ENCODE data around the gene TCL1B.

TCL1B gene, protein sequence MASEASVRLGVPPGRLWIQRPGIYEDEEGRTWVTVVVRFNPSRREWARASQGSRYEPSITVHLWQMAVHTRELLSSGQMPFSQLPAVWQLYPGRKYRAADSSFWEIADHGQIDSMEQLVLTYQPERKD

DNA sequence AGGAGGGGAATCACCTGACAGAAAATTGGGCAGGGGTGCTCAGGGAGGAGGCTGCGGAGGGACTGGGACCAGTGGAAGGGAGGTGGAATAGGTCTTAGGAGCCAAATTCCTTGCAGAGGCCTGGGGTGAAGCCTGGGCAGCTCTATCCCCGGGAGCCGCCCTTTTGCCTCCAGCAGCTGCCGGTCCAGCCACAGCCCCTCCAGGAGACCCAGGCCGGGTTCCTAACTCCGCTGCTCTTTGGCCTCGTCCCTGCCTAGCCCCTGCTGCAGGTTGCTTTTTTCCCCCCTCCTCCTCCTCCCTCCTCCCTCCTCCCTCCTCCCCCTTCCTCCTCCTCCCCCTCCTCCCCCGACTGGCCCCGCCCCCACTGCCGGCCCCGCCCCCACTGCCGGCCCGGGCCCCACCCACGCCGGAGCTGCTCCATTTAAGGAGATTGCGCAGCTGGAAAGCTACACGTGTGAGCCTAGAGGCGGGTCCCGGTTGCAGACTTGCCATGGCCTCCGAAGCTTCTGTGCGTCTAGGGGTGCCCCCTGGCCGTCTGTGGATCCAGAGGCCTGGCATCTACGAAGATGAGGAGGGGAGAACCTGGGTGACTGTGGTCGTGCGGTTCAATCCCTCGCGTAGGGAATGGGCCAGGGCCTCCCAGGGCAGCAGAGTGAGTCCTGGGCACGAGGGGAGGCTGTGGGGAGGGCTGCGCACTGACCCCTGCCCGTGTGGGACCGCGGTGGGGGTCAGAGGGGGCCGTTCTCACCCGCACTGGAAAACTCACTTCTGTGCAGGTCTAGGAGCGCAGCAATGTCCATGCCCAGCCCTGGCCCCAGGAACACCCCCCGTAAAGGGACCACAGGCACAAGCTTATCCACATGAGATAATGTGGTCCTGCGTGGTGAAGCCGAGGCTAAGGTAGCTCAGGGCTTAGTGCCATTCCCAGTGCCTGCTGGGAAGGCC, at the start of gene TCL1B:
TSS of gene TCL1B (plus strand) at position 449 of the 945 bp plus-strand sequence. CDS start at position 491, 42 bp downstream.
- Histone ChIP-seq H3K27ac (ENCODE audit: low read length) (no peak within 1 kb of the TSS), H3K27me3 (ENCODE audit: low read depth, low read length) (no peaks in the 10 kb centered on the region), H3K36me3 (ENCODE audit: control insufficient read depth in 1 of 2, insufficient read depth in 2 of 2, low read length in 2 of 2) (no peaks in the 10 kb centered on the region), H3K4me3 (ENCODE audit: low read depth in 1 of 2, low read length in 2 of 2) (no peak within 1 kb of the TSS), H3K4me1 (ENCODE audit: control insufficient read depth in 1 of 2, insufficient read depth in 2 of 2, low read length in 2 of 2) (no peaks in the 10 kb centered on the region), H3K9me3 (ENCODE audit: control insufficient read depth in 1 of 2, low read length in 2 of 2) (no peaks in the 10 kb centered on the region)

DNA sequence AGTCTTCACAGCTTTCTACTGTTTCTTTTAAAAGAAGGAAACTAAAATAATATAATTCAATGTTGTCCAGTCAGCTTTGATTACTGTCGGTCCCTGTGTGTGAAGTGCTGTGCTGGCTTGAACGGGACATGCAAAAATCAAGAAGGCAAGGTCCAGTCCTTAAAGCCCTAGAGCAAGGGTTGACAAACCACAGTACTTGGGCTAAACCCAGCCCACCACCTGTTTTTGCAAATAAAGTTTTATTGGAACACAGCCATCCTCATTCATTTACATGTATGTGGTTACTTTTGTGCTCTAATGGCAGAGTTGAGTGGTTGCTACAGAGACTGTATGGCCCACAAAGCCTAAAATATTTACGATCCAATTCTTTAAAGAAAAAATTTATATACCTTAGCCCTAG, 41.2 kb upstream of the TCL1B start:
- Histone ChIP-seq H3K27me3 (ENCODE audit: low read depth, low read length) (no peaks in the 10 kb centered on the region), H3K4me1 (ENCODE audit: control insufficient read depth in 1 of 2, insufficient read depth in 2 of 2, low read length in 2 of 2) (no peaks in the 10 kb centered on the region), H3K27ac (ENCODE audit: low read length) (no peak overlapping the region), H3K4me3 (ENCODE audit: low read depth in 1 of 2, low read length in 2 of 2) (no peak overlapping the region), H3K9me3 (ENCODE audit: control insufficient read depth in 1 of 2, low read length in 2 of 2) (no peaks in the 10 kb centered on the region), H3K36me3 (ENCODE audit: control insufficient read depth in 1 of 2, insufficient read depth in 2 of 2, low read length in 2 of 2) (no peaks in the 10 kb centered on the region)

- Histone ChIP-seq H3K27ac (ENCODE audit: low read length) (no peak overlapping the region), H3K9me3 (ENCODE audit: control insufficient read depth in 1 of 2, low read length in 2 of 2) (no peaks in the 10 kb centered on the region), H3K36me3 (ENCODE audit: control insufficient read depth in 1 of 2, insufficient read depth in 2 of 2, low read length in 2 of 2) (no peaks in the 10 kb centered on the region), H3K27me3 (ENCODE audit: low read depth, low read length) (no peaks in the 10 kb centered on the region), H3K4me3 (ENCODE audit: low read depth in 1 of 2, low read length in 2 of 2) (no peak overlapping the region), H3K4me1 (ENCODE audit: control insufficient read depth in 1 of 2, insufficient read depth in 2 of 2, low read length in 2 of 2) (no peaks in the 10 kb centered on the region)
Observed at GRCh38 chr14:95645389-95645996, 40.7 kb upstream of the TCL1B start.

DNA sequence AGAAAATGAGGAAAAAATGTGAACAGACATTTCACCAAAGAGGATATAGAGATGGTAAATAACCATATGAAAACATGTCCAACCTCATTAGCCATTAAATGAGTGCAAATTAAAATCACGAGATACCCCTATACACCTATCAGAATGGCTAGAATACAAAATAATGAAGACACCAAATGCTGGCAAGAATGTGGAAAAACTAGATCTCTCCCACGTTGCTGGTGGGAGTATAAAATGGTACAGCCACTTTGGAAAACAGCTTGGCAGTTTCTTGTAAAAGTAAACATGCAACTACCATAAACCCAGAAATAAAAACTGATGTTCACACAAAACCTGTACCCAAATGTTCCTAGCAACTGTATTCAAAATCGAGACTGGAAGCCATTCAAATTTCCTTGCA, 38.3 kb upstream of the TCL1B start:
- H3K27ac ChIP-seq (ENCODE audit: low read length), result no peak overlapping the region
- no peak overlapping the region for H3K4me3 ChIP-seq (ENCODE audit: low read depth in 1 of 2, low read length in 2 of 2)
- no peaks in the 10 kb centered on the region for H3K36me3 ChIP-seq (ENCODE audit: control insufficient read depth in 1 of 2, insufficient read depth in 2 of 2, low read length in 2 of 2)
- H3K27me3 ChIP-seq (ENCODE audit: low read depth, low read length), result no peaks in the 10 kb centered on the region
- H3K9me3 ChIP-seq (ENCODE audit: control insufficient read depth in 1 of 2, low read length in 2 of 2), result no peaks in the 10 kb centered on the region
- no peaks in the 10 kb centered on the region for H3K4me1 ChIP-seq (ENCODE audit: control insufficient read depth in 1 of 2, insufficient read depth in 2 of 2, low read length in 2 of 2)

GRCh38 chr14:95649230-95649629, 37.0 kb upstream of the TCL1B start:
- H3K27ac ChIP-seq (ENCODE audit: low read length), result no peak overlapping the region
- H3K4me1 ChIP-seq (ENCODE audit: control insufficient read depth in 1 of 2, insufficient read depth in 2 of 2, low read length in 2 of 2), result no peaks in the 10 kb centered on the region
- no peaks in the 10 kb centered on the region for H3K9me3 ChIP-seq (ENCODE audit: control insufficient read depth in 1 of 2, low read length in 2 of 2)
- H3K27me3 ChIP-seq (ENCODE audit: low read depth, low read length), result no peaks in the 10 kb centered on the region
- no peak overlapping the region for H3K4me3 ChIP-seq (ENCODE audit: low read depth in 1 of 2, low read length in 2 of 2)
- no peaks in the 10 kb centered on the region for H3K36me3 ChIP-seq (ENCODE audit: control insufficient read depth in 1 of 2, insufficient read depth in 2 of 2, low read length in 2 of 2)

DNA sequence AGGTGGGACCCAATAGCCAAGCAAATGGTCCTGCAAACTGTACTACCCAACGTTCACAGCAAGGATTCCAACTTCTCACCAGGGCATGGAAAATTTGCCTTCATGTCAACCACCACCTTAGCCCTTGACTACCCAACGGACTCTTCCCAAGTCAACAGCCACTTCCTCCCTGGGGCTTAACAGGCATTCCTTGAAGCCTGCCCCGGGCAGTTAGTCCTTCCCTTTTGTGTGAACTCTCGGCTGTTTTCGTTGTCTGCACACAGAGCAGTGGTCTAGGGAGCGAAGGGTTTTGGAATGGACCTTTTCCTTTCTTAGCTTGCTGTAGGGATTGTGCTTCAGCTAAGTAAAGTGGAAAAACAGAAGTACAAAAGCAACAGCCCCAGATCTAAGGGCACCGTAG, 35.2 kb upstream of the TCL1B start:
- Histone ChIP-seq H3K9me3 (ENCODE audit: control insufficient read depth in 1 of 2, low read length in 2 of 2) (no peaks in the 10 kb centered on the region), H3K36me3 (ENCODE audit: control insufficient read depth in 1 of 2, insufficient read depth in 2 of 2, low read length in 2 of 2) (no peaks in the 10 kb centered on the region), H3K27ac (ENCODE audit: low read length) (no peak overlapping the region)

DNA sequence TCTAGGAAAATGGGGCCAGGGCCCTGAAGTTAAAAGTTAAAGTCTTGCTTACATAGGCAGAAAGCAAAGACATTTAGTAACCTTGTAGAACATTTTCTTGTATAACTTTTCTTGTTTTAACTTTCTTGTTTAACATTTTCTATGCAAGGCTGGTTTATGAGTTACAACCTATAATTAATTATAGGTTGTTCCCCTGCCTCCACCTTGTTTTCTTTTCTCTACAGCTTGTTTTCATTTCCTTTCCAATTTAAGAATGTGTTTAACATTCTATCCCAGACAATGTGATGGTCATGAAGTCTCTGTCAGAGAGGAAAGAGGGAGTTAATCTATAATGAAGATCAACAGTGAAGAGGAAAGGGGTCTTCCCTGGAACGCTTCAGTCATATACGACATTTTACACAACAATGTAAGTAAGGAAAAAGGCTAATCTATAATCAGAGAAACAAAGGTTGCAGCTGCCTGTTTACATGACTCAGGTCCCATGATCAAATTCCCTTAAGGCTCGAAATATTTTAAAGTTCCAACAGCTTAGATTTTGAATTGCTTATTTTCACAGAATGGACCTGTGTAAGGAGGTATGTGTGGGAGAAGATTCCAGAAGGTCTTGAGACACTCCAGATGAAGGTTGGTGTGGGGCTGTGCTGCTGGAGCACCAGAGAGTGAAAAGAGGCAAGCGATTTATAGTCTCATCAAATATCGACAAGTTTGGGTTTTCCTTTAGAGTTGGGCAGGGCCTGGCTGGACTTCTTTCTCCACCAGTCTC, 34.2 kb upstream of the TCL1B start:
- H3K4me1 ChIP-seq (ENCODE audit: control insufficient read depth in 1 of 2, insufficient read depth in 2 of 2, low read length in 2 of 2), result no peaks in the 10 kb centered on the region
- no peak overlapping the region for H3K4me3 ChIP-seq (ENCODE audit: low read depth in 1 of 2, low read length in 2 of 2)

More for the DNA sequence above, 35.2 kb upstream of the TCL1B start:
- Histone ChIP-seq H3K4me1 (ENCODE audit: control insufficient read depth in 1 of 2, insufficient read depth in 2 of 2, low read length in 2 of 2) (no peaks in the 10 kb centered on the region), H3K4me3 (ENCODE audit: low read depth in 1 of 2, low read length in 2 of 2) (no peak overlapping the region), H3K27me3 (ENCODE audit: low read depth, low read length) (no peaks in the 10 kb centered on the region)

GRCh38 chr14:95652690-95653089, 33.5 kb upstream of the TCL1B start:
- no peaks in the 10 kb centered on the region for H3K4me1 ChIP-seq (ENCODE audit: control insufficient read depth in 1 of 2, insufficient read depth in 2 of 2, low read length in 2 of 2)
- no peaks in the 10 kb centered on the region for H3K27me3 ChIP-seq (ENCODE audit: low read depth, low read length)
- no peaks in the 10 kb centered on the region for H3K9me3 ChIP-seq (ENCODE audit: control insufficient read depth in 1 of 2, low read length in 2 of 2)
- H3K4me3 ChIP-seq (ENCODE audit: low read depth in 1 of 2, low read length in 2 of 2), result no peak overlapping the region
- no peaks in the 10 kb centered on the region for H3K36me3 ChIP-seq (ENCODE audit: control insufficient read depth in 1 of 2, insufficient read depth in 2 of 2, low read length in 2 of 2)
- H3K27ac ChIP-seq (ENCODE audit: low read length), result no peak overlapping the region

More for the DNA sequence above, 34.2 kb upstream of the TCL1B start:
- Histone ChIP-seq H3K27ac (ENCODE audit: low read length) (no peak overlapping the region), H3K9me3 (ENCODE audit: control insufficient read depth in 1 of 2, low read length in 2 of 2) (no peaks in the 10 kb centered on the region), H3K27me3 (ENCODE audit: low read depth, low read length) (no peaks in the 10 kb centered on the region), H3K36me3 (ENCODE audit: control insufficient read depth in 1 of 2, insufficient read depth in 2 of 2, low read length in 2 of 2) (no peaks in the 10 kb centered on the region)

DNA sequence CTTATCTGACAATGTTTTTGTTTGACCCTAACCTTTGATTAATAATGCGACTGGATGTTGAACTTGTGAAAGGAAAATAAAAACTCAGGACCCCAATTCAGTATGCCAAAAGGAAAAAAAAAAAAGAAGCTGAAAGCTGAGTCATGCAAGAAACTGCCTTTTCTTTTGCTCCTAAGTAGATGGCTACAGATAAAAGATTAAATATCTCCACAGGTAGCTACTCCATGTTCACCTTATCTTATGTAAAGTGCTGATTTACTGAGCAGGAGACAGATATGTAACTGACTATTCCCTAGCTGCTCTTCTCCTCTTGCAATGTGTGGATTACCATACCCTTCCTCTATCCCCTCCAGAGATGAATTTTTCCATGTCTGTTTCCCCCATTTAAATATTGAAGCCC, 30.8 kb upstream of the TCL1B start:
- H3K4me3 ChIP-seq (ENCODE audit: low read depth in 1 of 2, low read length in 2 of 2), result no peak overlapping the region
- no peaks in the 10 kb centered on the region for H3K36me3 ChIP-seq (ENCODE audit: control insufficient read depth in 1 of 2, insufficient read depth in 2 of 2, low read length in 2 of 2)
- no peak overlapping the region for H3K27ac ChIP-seq (ENCODE audit: low read length)
- H3K4me1 ChIP-seq (ENCODE audit: control insufficient read depth in 1 of 2, insufficient read depth in 2 of 2, low read length in 2 of 2), result no peaks in the 10 kb centered on the region
- H3K27me3 ChIP-seq (ENCODE audit: low read depth, low read length), result peaks cover 5% of the 10 kb centered on the region
- H3K9me3 ChIP-seq (ENCODE audit: control insufficient read depth in 1 of 2, low read length in 2 of 2), result no peaks in the 10 kb centered on the region

- Histone ChIP-seq H3K9me3 (ENCODE audit: control insufficient read depth in 1 of 2, low read length in 2 of 2) (no peaks in the 10 kb centered on the region), H3K4me3 (ENCODE audit: low read depth in 1 of 2, low read length in 2 of 2) (no peak overlapping the region), H3K4me1 (ENCODE audit: control insufficient read depth in 1 of 2, insufficient read depth in 2 of 2, low read length in 2 of 2) (no peaks in the 10 kb centered on the region), H3K36me3 (ENCODE audit: control insufficient read depth in 1 of 2, insufficient read depth in 2 of 2, low read length in 2 of 2) (no peaks in the 10 kb centered on the region), H3K27me3 (ENCODE audit: low read depth, low read length) (peaks cover 5% of the 10 kb centered on the region), H3K27ac (ENCODE audit: low read length) (no peak overlapping the region)
Observed at GRCh38 chr14:95656634-95657033, 29.6 kb upstream of the TCL1B start.

DNA sequence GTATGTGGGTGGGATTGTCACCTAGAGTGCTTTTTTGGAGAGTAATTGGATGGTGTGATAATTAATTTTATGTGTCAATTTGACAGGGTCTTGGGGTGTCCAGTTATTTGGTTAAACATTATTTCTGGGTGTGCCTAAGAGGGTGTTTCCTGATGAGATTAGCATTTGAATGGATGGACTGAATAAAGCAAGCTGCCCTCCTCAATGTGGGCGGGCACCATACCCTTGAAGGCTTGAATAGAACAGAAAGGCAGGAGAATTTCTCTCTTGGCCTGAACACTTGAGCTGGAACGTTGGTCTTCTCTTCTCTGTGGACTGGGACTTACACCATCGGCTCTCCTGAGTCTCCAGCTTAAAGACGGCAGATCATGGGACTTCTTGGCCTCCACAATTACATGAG, 28.8 kb upstream of the TCL1B start:
- H3K27ac ChIP-seq (ENCODE audit: low read length), result no peak overlapping the region
- H3K36me3 ChIP-seq (ENCODE audit: control insufficient read depth in 1 of 2, insufficient read depth in 2 of 2, low read length in 2 of 2), result no peaks in the 10 kb centered on the region
- H3K27me3 ChIP-seq (ENCODE audit: low read depth, low read length), result peaks cover 5% of the 10 kb centered on the region
- no peaks in the 10 kb centered on the region for H3K4me1 ChIP-seq (ENCODE audit: control insufficient read depth in 1 of 2, insufficient read depth in 2 of 2, low read length in 2 of 2)
- H3K4me3 ChIP-seq (ENCODE audit: low read depth in 1 of 2, low read length in 2 of 2), result no peak overlapping the region
- H3K9me3 ChIP-seq (ENCODE audit: control insufficient read depth in 1 of 2, low read length in 2 of 2), result no peaks in the 10 kb centered on the region

Data from muscle layer of duodenum (tissue), 2 donors.